T-helper 1 cell (primary cell): ENCODE results near the gene WSCD2.

Experiments used
- DNase-seq, 5 donors: peaks; one replicate each; pipeline ENCODE4 v3.0.0-alpha.2; 2012 to 2020

Gene WSCD2

GRCh38 chr12:108109504-108109903 lies 19.6 kb upstream of the WSCD2 start:
- no peak for DNase-seq

DNA sequence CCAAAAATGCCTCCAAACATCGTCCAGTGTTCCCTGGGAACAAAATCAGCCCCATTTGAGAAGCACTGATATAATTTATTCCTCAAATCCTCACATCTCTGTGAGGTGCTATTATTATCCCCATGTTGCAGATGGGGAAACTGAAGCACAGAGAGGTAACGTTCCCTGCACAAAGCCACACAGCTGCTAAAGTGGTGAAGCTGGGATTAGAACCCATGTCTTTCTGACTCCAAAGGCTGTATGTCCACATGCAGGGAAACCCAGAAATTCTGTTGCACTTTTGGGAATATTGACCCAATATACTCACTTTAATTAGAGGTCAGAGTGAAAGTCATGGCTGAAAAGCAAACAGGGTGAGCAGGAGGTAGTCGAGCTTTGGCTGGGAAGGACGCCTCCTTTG lies 19.1 kb upstream of the WSCD2 start:
- DNase-seq = no peak

DNA sequence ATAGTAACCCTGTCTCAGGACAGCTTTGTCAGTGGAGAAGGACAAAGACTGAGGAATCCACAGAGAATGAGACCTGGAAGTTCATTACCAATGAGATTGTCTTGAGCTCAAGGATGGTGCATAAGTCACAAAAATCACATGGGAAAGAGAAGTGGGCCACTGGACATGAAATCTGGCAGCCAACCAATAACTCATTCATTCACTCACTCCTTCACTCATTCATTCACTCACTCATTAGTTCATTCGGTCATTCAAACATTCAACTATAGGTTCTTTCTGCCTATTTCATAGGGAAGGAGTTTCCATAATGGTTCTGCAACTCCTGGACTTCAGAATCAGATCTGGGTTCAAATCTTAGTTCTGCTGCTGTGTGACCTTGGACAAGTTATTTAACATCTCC lies 18.2 kb upstream of the WSCD2 start:
- DNase-seq = no peak

DNA sequence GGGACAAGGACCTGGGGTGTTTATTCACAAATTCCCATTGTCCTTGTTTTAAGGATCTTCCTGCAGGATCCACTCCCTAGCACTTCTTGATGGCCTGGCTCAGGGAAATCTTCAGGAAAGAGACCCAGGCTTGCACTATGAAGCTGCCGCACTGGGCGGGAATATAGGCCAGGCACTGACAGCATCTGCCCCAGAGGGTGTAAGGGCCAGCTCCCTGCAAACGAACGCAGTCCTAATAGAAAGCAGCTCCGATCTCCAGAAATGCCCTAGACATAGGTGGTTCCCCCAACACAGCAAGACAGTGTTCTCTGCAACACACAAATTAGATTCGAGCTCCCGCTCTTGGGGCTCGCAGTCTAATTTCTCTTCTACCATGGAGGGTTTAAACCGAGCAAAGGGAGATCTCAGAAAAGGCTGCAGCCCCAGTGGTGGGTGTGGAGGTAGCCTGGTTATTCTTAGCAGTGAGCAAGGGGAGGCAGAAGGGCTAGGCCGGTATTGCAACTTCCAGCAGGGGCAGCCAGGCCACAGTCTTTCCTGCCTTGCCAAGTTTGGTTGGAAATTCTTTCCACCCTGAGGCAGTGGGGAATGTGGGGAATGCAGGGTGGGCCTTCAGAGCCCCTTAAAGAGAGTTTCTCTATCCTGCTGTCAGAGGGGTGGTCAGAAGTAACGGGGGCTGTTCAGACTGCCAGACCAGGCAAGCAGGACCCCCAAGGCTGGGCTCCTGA lies 16.1 kb upstream of the WSCD2 start:
- no peak for DNase-seq

DNA sequence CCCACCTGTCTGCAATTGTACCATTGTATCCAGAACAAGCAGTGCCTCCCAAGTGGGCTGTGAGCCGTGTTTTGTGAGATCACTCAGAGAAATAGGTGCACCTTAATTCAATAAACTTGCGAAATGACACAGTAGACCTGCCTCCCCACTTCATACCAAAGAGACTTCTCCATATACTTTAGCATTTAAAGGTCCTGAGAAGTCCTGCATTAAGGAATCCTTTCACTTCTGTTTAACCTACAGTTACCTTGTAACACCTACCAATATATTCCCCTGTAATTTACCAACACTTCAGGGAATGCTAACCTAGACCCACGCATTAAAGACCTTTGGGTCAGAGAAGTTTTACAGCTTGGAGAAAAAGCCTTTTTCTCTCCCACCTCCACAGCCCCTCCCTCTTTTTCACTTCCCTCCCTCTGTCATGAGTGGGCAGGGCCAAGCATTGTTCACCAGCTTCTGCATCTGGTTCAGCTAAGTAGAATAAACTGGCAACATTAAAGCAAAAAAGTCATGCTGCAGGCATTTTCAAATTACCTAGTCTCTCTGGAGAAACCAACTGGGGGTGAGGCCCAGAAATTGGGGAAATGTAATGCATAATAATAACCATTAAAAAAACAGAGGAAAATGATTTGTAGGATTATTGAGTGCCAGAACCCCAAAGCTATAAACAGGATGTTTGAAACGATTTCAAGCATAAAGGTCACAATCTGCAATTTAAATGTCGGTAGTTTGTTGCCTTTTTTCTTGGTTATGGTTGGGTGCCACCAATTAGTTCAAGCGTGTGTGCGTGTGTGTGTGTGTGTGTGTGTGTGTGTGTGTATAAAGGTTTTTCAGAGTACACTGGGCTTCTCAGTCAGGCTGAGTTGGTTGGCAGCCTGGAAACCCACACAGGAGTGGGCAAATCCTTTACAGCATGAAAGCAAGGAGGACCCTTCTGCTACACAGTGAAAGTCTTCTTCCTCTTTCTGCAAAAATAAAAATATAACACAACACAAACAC lies 13.7 kb upstream of the WSCD2 start:
- no peak for DNase-seq

DNA sequence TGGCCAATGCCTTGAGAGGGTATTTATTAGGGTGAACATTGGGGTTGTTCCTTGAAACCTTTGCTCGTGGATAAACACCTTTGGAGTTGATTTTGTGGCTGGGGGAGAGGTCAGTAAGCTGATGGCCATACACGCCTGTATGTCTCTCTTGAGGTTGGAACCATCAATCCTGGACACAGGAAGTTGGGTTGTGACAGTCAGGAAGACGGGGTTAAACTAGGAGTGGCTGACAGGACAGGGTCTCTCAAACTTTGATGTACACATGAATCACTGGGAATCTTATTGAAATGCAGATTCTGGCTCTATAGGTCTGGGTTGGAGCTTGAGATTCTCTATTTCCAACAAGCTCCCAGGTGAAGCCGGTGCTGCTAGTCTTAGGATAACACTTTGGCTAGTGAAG lies 12.8 kb upstream of the WSCD2 start:
- DNase-seq = no peak

GRCh38 chr12:108116699-108117098 lies 12.4 kb upstream of the WSCD2 start:
- no peak for DNase-seq

GRCh38 chr12:108117163-108117849 lies 11.8 kb upstream of the WSCD2 start:
- DNase-seq = no peak

DNA sequence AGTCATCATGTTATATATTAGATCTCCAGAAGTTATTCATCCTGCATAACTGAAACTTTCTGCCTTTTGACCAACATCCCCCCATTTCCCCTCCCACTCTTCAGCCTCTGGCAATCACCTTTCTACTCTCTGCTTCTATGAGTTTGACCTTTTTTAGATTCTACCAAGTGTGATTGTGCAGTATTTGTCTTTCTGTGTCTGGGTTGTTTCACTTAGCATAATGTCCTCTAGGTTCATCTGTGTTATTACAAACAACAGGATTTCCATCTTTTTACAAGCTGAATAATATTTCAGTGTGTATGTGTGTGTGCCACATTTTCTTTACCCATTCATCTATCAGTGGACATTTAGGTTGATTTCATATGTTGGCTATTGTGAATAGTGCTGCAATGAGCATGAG lies 11.2 kb upstream of the WSCD2 start:
- DNase-seq = no peak

- peak in 1 of 5 donors; percentile 14 for DNase-seq
Observed at GRCh38 chr12:108119126-108119973, 9.7 kb upstream of the WSCD2 start.

DNA sequence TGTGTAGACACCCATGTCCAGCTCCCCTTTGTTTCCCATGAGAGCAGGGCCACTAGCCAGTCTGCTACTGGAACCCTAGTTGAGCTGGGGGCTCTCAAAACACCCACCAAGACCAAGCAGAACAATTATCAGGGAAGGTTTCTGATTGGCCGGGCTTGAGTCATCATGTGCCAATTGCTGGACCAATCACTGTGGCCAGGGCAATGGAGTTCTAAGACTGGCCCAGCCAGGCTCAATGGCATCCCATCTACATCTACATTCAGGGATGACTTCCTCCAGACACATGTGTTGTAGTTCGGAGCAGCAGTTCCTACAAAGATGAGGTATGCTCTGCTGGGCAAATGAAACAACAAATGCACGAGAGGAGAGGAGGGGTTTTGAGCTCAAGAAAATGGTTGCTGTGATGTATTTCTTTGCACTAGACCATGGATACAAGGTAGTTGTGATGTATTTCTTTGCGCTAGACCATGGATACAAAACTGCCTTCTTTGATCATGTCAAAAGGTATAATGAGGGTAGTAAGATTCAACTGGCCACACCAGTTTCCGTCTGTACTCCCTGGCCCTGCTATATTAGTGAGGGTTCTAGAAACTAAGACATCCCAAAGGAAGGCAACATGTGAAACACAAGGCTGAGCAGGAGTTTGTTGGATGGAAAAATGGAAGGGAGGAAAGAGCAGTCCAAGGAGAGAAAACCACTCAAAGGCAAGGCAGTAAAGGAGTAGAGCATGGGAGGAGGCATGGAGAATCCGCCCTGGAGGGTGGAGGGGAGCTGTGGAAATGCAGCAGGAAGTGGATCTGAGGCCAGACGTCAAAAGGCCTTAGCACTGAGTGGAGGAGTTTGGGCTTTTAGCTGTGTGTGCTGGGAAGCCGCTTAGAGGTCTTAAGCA lies 8.9 kb upstream of the WSCD2 start:
- no peak for DNase-seq

DNA sequence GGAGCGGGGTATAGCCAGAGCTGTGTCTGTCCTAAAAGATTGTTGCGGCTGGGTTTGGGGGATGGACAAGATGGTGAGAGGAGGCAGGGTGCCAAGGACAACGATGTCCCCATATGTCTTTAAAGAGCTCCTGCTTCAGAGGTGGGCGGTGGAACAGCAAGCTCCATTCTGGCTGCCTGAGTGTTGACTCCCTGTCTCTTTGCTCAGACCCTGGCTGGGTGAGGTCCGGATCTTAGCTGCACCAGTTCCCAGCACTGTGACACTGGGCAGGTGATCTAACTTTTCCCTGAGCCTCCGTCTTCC lies 8.3 kb upstream of the WSCD2 start:
- no peak for DNase-seq

GRCh38 chr12:108121320-108121719 lies 7.8 kb upstream of the WSCD2 start:
- DNase-seq = no peak

GRCh38 chr12:108121728-108122471 lies 7.2 kb upstream of the WSCD2 start:
- no peak for DNase-seq

DNA sequence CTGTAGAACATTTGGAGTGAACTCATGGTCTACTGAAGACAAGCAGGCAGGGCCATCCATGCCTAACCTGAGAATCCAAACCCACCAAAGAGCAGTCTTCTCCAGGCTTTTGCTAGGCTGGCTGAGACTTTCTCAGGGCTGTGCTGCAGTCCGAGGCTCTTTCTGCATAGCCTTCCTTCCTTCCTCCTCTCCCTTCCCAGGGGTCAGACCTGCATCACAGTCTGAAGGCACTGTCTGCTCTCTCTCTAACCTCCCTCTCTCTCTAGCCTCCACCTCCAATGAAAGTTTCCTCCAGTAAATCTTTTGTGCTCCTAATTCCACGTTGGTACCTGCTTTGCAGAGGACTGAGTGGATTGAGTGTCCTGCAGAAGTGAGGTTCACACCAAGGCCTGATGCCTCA lies 6.4 kb upstream of the WSCD2 start:
- no peak for DNase-seq

GRCh38 chr12:108123402-108123801 lies 5.7 kb upstream of the WSCD2 start:
- DNase-seq = no peak

GRCh38 chr12:108125073-108125472 lies 4.0 kb upstream of the WSCD2 start:
- DNase-seq = no peak

GRCh38 chr12:108126212-108126611 lies 2.9 kb upstream of the WSCD2 start:
- no peak for DNase-seq

- no peak for DNase-seq
Observed at GRCh38 chr12:108126990-108127501, 2.0 kb upstream of the WSCD2 start.

- no peak for DNase-seq
Observed at GRCh38 chr12:108127654-108128053, 1.4 kb upstream of the WSCD2 start.
